Chondrocyte (in vitro differentiated cells): Measurements from ENCODE around the gene PASK. TPM values are rescaled to one million over a fixed set of nuclear protein-coding genes. Genes with fewer than 3 reads are reported as not detected.

Experiments used
- DNase-seq: peaks from one replicate; pipeline ENCODE4 v3.0.0; 2021; ENCODE audit warnings: mixed read lengths, low spot score
- H3K27ac Mint-ChIP-seq: one replicate; pipeline ENCODE4 v1.8.0; 2021; ENCODE audit warnings: mild to moderate bottlenecking, moderate library complexity, mixed read lengths; ENCODE audit not compliant: unreplicated experiment
- H3K27me3 Mint-ChIP-seq: 2 replicates; pipeline ENCODE4 v1.8.0; 2021; ENCODE audit warnings: low read depth, mixed read lengths
- H3K36me3 Mint-ChIP-seq: 2 replicates; pipeline ENCODE4 v1.8.0; 2021; ENCODE audit warnings: low read depth, mixed read lengths
- H3K4me1 Mint-ChIP-seq: 2 replicates; pipeline ENCODE4 v1.8.0; 2021; ENCODE audit warnings: low read depth, mild to moderate bottlenecking, mixed read lengths
- H3K4me3 Mint-ChIP-seq: one replicate; pipeline ENCODE4 v1.8.0; 2021; ENCODE audit warnings: mild to moderate bottlenecking, moderate library complexity, mixed read lengths; ENCODE audit not compliant: unreplicated experiment
- H3K9me3 Mint-ChIP-seq: 2 replicates; pipeline ENCODE4 v1.8.0; 2021; ENCODE audit warnings: low read depth, mixed read lengths
- CTCF ChIP-seq: fragments of 200-600 bp; sonication (generic); IDR thresholded peaks from 2 replicates; pipeline ENCODE4 v1.5.0; 2021; ENCODE audit warnings: antibody characterized with exemption, mild to moderate bottlenecking, moderate library complexity
- total RNA-seq: library from RNA; stranded (reverse); gene quantifications from 3 replicates; pipeline ENCODE4 v1.2.1, GENCODE V29; 2021

Gene PASK
- total RNA-seq, 1 donor from 2014 or later = 4.5 TPM

GRCh38 chr2:241157841-241158545 lies 8.7 kb upstream of the PASK start:
- DNase-seq = no peak
- Mint-ChIP-seq H3K4me1 (peaks cover 11% of the 10 kb centered on the region), H3K4me3 (no peak overlapping the region), H3K27me3 (no peaks in the 10 kb centered on the region), H3K27ac (no peak overlapping the region), H3K9me3 (no peaks in the 10 kb centered on the region), H3K36me3 (peaks cover 13% of the 10 kb centered on the region)
- no peak for TF ChIP-seq CTCF

GRCh38 chr2:241156971-241157441 lies 7.7 kb upstream of the PASK start:
- Mint-ChIP-seq H3K4me3 (no peak overlapping the region), H3K4me1 (peaks cover 11% of the 10 kb centered on the region), H3K36me3 (peaks cover 10% of the 10 kb centered on the region), H3K27ac (no peak overlapping the region), H3K9me3 (no peaks in the 10 kb centered on the region), H3K27me3 (no peaks in the 10 kb centered on the region)
- no peak for TF ChIP-seq CTCF
- no peak for DNase-seq

GRCh38 chr2:241155936-241156335 lies 6.7 kb upstream of the PASK start:
- Mint-ChIP-seq H3K9me3 (no peaks in the 10 kb centered on the region), H3K27ac (no peak overlapping the region), H3K36me3 (peaks cover 10% of the 10 kb centered on the region), H3K4me3 (no peak overlapping the region), H3K4me1 (peaks cover 15% of the 10 kb centered on the region), H3K27me3 (no peaks in the 10 kb centered on the region)
- TF ChIP-seq CTCF = no peak
- no peak for DNase-seq

GRCh38 chr2:241154915-241155314 lies 5.6 kb upstream of the PASK start:
- no peak overlapping the region for H3K4me3 Mint-ChIP-seq
- peaks cover 23% of the 10 kb centered on the region for H3K4me1 Mint-ChIP-seq
- no peak overlapping the region for H3K27ac Mint-ChIP-seq
- peaks cover 10% of the 10 kb centered on the region for H3K36me3 Mint-ChIP-seq
- no peak for TF ChIP-seq CTCF
- no peak for DNase-seq
- no peaks in the 10 kb centered on the region for H3K27me3 Mint-ChIP-seq
- no peaks in the 10 kb centered on the region for H3K9me3 Mint-ChIP-seq

- peaks cover 6% of the 10 kb centered on the region for H3K36me3 Mint-ChIP-seq
- H3K27ac Mint-ChIP-seq = no peak overlapping the region
- H3K27me3 Mint-ChIP-seq = no peaks in the 10 kb centered on the region
- TF ChIP-seq CTCF = no peak
- peaks cover 26% of the 10 kb centered on the region for H3K4me1 Mint-ChIP-seq
- no peak overlapping the region for H3K4me3 Mint-ChIP-seq
- no peaks in the 10 kb centered on the region for H3K9me3 Mint-ChIP-seq
- no peak for DNase-seq
Measured at GRCh38 chr2:241153616-241154015, 4.3 kb upstream of the PASK start.
